GM19043 (cell line): ENCODE results near the gene YKT6.

Experiments used
- ATAC-seq: cut with Tn5 transposase; IDR thresholded peaks from one replicate; pipeline ENCODE4 v1.9.1; 2021; ENCODE audit warnings: low read depth; ENCODE audit not compliant: unreplicated experiment

YKT6 gene

GRCh38 chr7:44228571-44229350, 28.0 kb downstream of the YKT6 start:
- ATAC-seq: no peak

DNA sequence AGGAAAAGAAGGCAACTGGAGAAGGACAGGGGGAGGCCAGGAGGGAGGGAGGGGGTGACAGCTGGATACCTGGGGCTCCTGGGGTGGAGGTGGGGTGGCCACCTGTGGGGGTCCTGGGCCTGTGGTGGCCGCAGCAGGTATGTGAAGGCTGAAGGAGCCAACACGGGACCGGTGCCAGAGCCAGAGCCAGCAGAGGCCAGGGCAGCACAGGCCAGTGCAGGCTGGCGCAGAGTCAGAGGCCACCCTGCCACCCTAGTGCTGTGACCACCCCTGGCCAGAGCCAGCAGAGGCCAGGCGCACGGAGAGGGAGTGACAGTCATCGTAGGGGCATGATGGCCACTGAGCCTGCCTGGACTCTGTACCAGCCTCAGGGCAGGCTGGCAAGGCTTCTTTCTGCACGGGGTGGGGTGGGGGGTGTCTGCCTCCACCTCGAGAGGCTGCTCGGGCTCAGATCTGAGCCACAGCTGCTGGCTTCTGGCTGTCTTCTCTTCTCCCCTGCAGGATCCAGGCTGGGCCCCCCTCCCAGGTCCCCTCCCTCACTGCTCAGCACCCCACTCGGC, 28.8 kb downstream of the YKT6 start:
- ATAC-seq: no peak

DNA sequence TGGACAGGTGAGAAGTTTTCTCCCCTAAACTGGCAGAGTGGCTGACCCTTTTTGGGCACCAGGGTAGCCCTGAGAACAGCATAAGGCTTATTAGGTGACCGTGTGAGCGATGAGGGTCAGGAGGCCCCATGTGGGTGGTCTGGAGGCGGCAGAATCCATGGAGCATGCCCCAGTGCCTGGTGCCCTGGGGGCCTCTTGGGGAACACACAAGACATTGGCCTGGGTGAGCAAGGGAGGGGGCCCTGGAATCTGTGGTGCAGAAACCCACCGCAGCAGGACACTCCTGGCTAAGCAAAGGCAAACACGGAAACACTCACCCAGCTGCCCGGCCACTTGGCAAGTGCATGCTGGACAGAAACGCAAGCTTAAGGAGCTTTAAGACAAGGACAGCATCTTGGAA, 29.5 kb downstream of the YKT6 start:
- ATAC-seq: no peak

GRCh38 chr7:44231088-44231487, 30.3 kb downstream of the YKT6 start:
- no peak for ATAC-seq

DNA sequence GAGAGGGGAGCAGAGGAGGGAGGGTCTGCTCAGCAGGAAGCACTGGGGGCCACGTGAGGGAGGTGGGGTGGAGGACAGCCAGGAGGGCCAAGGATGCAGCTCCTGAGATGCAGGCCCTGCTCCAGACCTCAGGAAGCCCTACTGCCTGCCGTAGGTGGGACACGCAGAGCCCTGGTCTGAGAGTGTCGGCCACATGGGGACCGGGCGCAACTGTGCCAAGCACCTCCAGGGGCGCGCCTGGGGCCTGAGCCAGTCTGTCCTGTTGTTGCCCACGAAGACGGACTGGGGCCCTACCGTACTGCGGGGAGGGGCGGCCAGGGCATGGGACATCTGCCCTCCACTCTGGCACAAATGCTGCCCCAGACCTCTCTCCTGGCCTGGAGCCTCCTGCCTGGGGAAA, 31.6 kb downstream of the YKT6 start:
- no peak for ATAC-seq

- no peak for ATAC-seq
Observed at GRCh38 chr7:44232901-44233715, 32.3 kb downstream of the YKT6 start.

- no peak for ATAC-seq
Observed at GRCh38 chr7:44235066-44235465, 34.3 kb downstream of the YKT6 start.

DNA sequence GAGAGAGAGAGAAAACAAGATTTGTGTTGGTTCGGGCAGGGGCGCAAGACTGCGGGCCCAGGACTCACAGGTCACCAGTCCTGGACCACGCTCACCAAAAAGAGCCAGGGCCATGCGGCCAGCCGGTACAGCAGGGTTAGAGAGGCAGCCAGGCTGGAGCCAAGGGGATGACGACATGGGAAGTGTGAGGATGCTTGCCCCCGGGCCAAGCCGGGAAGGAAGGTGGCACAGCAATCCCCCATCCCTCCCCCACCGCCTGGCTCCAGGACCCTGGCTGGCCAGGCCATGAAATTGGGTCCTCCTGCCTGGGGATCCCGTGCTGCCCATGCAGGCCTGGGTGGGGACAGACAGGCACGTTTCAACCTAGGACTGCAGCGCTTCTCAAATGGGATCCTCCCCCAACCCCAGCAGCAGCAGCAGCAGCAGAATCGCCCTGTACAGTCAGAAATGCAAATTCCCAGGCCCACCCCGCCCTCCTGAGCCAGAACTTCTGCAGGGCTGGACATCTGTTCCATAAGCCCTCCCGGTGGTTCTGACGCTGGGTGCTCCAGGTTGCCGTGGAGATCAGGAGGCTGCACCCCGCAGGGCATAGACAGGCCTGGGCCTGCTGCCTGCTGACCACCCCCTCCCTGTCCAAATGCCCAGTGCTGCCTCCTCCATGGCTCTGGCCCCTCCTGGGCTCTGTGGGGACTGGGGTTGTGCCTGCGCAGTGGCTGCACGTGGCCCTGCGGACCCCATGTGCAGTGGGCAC, 35.0 kb downstream of the YKT6 start:
- no peak for ATAC-seq

GRCh38 chr7:44236333-44236728, 35.6 kb downstream of the YKT6 start:
- no peak for ATAC-seq

DNA sequence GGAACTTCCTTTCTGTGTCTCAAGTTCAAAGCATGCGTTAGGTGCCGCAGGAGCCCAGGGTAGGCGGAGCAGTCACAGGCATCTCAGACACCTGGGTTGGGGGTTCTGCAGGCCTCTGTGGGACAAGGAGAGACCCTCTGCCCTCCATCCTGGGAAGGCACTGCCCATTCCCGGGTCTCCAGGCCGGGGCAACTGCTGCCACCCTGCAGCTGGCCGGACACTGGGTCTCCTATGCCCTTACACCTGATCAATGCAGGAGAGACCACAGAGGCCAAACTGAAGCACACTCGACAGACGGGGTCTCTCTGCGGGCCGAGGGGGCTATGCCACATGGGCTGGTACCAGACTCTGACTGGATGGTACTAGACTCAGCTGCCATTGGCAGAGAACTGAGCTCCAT, 36.9 kb downstream of the YKT6 start:
- no peak for ATAC-seq

- no peak for ATAC-seq
Observed at GRCh38 chr7:44238116-44238695, 37.4 kb downstream of the YKT6 start.

- no peak for ATAC-seq
Observed at GRCh38 chr7:44239361-44239760, 38.6 kb downstream of the YKT6 start.

GRCh38 chr7:44240376-44240775, 39.6 kb downstream of the YKT6 start:
- no peak for ATAC-seq

- ATAC-seq: peak; percentile 79
Observed at GRCh38 chr7:44240983-44241510, 40.3 kb downstream of the YKT6 start.

DNA sequence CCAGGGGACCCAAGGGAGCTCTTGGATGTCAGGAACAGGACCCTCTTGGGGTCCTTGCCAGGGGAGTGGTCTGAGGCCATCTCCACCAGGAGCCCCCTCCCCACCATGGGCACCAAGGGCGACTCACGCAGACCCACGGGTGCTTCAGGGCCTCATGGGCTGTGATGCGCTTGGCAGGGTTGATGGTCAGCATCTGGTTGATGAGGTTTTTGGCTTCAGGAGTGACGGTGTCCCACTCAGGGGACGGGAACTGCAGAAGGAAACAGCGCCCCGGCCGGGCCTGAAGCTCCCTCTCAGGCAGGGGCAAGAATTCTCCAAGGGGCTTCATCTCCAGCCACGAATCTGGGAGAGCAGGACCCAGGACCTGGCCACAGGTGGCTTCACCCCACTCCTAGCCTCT, 41.3 kb downstream of the YKT6 start:
- ATAC-seq: no peak

GRCh38 chr7:44244282-44244681, 43.5 kb downstream of the YKT6 start:
- no peak for ATAC-seq

- ATAC-seq: no peak
Observed at GRCh38 chr7:44246396-44247113, 45.8 kb downstream of the YKT6 start.

DNA sequence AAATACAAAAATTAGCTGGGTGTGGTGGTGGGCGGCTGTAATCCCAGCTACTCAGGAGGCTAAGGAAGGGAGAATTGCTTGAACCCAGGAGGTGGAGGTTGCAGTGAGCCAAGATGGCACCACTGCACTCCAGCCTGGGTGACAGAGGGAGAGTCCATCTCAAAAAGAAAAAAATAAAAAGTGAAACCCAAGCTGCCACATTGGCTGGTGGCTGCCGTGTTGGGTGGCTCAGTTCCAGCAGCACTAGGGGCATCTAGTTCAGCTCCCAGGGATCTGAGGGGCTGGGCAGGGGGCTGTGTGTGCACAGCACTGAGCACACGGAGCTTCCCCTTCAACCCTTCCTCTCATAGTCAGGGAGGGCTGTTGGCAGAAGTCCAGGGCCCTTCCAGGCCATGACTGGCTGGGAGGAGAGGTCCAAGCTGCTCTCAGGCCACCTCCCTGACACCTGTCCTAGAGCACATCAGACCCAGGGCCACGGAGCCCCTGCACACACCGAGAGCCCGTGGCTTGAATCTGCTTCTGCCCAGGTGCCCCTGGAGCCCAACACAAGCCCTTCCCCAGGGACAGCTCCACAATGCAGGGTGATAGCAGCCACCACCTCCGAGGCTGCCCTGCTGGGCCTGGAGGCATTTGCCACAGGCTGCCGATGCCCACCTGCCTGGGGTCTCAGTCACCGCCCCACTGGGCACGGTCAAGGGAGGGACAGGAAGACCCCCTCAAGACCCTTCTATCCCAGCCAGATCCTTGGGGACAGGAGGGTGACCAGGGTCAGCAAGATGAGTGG, 47.3 kb downstream of the YKT6 start:
- ATAC-seq: no peak

GRCh38 chr7:44249639-44250234, 49.0 kb downstream of the YKT6 start:
- no peak for ATAC-seq
